ENCODE measurements around the gene ABL1.

DNA sequence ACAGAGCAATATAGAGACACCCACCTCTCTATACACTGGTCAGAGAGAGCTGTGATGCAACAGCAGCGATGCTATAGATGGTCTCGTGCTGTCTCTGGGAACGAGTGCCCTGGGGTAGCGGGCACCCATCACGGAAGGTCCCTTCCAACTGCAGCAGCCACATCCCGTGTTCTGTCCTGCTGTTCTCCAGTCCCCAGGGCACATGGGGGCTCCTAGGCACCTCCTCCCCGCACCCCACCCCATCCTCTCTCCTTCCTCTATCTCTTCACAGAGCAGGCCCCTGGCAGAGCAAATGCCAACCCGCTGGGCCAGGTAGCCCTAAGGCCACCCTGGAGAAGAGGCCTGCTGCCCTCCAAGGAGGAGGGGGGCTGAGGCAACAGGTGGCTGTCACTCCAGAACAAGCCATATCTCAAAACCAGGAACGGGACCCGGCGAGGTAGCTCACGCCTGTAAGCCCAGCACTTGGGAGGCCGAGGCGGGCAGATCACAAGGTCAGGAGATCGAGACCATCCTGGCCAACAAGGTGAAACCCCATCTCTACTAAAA is 95.8 kb downstream of the ABL1 start:
- no peak for TF ChIP-seq POLR2AphosphoS5 (IDR thresholded peaks at IDR 0.05; ENCODE audit: low read depth, low read length)
- TF ChIP-seq NFIC (IDR thresholded peaks at IDR 0.05; ENCODE audit: borderline replicate concordance) = no peak
- TF ChIP-seq YY1 (IDR thresholded peaks at IDR 0.05; ENCODE audit: low read depth) = no peak
- TF ChIP-seq CTCF (IDR thresholded peaks at IDR 0.05) = no peak
- TF ChIP-seq GABPA (IDR thresholded peaks at IDR 0.05; ENCODE audit: low read depth) = no peak
- no peak for TF ChIP-seq RFX5 (IDR thresholded peaks at IDR 0.05; ENCODE audit: low read length)
- TF ChIP-seq EZH2phosphoT487 (IDR thresholded peaks at IDR 0.05; ENCODE audit: borderline replicate concordance, low read depth) = no peak
- TF ChIP-seq REST (IDR thresholded peaks at IDR 0.05; ENCODE audit: low read depth, low read length) = no peak

All from SK-N-SH (cell line).